GM12865 (cell line): ENCODE data around the gene TIMM23.

Source experiments
- DNase-seq: peaks from one replicate; pipeline ENCODE4 v3.0.0; 2010; ENCODE audit warnings: low read depth
- H3K4me3 ChIP-seq: 2 replicates; pipeline ENCODE4 v1.5.1; 2011; ENCODE audit warnings: mild to moderate bottlenecking, low read depth, low read length, control low read depth
- TF ChIP-seq, protein P1 (sequence below): IDR thresholded peaks from 2 replicates; pipeline ENCODE4 v1.5.1; 2011; ENCODE audit warnings: low read length, control low read depth, low read depth, inconsistent platforms; ENCODE audit not compliant: insufficient read depth; ENCODE audit errors: missing control alignments

The TIMM23 gene

DNA sequence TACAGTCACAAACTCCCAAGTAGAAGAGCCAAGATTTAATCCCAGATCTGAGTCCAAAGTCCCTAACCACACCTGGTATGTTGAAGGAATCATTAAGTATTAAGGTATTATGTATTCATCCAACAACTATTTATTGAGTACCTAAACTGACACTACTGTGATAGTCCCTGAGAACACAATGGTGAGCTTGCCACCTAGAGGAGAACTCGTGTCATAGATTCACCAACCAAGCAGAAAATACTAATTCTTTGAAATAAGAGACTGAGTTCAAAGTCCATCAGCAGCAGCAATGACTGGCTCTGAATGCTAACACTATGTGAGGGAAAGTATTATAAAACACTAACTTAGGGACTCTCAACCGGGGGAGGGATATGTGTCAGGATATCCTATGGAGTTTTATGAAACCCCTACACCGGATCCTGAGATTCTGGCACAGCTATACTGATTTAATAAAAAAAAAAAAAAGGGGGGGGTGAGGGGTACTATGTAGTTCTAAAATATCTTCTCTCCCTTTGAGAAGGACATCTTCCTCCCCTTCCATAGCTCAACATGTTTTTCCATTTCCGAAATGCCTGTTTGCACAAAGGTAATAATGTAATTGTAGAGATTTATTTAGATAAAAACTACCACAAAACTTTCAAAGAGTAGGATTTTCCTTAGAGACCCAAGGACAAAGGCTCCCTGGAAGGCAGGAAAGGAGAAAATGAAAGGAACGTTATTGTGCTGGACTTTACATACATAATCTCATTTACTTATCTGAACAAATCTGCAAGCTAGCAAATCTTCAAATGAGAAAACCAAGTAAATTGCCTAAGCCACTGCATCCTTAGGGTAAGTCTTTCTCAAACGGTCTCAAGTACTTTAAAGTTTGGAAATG is 56.5 kb downstream of the TIMM23 start:
- TF ChIP-seq, protein P1, sequence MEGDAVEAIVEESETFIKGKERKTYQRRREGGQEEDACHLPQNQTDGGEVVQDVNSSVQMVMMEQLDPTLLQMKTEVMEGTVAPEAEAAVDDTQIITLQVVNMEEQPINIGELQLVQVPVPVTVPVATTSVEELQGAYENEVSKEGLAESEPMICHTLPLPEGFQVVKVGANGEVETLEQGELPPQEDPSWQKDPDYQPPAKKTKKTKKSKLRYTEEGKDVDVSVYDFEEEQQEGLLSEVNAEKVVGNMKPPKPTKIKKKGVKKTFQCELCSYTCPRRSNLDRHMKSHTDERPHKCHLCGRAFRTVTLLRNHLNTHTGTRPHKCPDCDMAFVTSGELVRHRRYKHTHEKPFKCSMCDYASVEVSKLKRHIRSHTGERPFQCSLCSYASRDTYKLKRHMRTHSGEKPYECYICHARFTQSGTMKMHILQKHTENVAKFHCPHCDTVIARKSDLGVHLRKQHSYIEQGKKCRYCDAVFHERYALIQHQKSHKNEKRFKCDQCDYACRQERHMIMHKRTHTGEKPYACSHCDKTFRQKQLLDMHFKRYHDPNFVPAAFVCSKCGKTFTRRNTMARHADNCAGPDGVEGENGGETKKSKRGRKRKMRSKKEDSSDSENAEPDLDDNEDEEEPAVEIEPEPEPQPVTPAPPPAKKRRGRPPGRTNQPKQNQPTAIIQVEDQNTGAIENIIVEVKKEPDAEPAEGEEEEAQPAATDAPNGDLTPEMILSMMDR = peak; percentile 77
- H3K4me3 ChIP-seq = peak overlapping the region; percentile 77
- DNase-seq = peak; percentile 76

GRCh38 chr10:46029461-46030030 is 57.3 kb downstream of the TIMM23 start:
- peak overlapping the region; percentile 77 for H3K4me3 ChIP-seq
- TF ChIP-seq, protein P1 = no peak
- no peak for DNase-seq

GRCh38 chr10:46030091-46030937 is 58.0 kb downstream of the TIMM23 start, which contains the start of gene NCOA4:
Gene NCOA4, minus strand, starts transcription at chr10:46030623. Its CDS starts 13,943 bp downstream, at chr10:46016680.
- peak; percentile 99 for DNase-seq
- TF ChIP-seq, protein P1 = peak; percentile 85
- peak within 1 kb of the TSS; percentile 77 for H3K4me3 ChIP-seq

- TF ChIP-seq, protein P1 = no peak
- no peak for DNase-seq
- H3K4me3 ChIP-seq = no peak overlapping the region
Observed at GRCh38 chr10:46031648-46032532, 59.6 kb downstream of the TIMM23 start.

DNA sequence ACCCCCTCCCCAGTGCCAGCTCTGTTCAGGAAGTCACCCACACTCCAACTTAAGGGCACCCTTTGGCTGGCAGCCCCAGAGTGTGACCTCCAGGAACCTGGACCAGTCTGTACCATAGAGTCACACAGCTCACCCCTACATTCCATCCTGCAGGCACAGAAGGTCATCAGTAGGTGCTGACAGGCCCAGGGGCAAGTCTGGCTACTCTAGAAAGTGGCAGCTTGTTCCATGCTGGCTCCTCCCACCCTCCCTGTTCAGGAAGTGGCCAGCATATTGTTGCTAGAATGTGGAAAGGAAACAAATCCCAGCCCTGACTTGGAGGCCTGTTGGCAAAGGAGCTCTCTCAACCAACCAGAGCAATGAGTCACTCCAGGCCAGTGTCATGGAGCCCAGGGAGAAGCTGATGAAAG is 61.3 kb downstream of the TIMM23 start:
- no peak for DNase-seq
- TF ChIP-seq, protein P1 = no peak
- H3K4me3 ChIP-seq = no peak overlapping the region
